GM19043 (cell line): Measurements from ENCODE around the gene PCSK1.

Source experiments
- ATAC-seq: cut with Tn5 transposase; IDR thresholded peaks from one replicate; pipeline ENCODE4 v1.9.1; 2021; ENCODE audit warnings: low read depth; ENCODE audit not compliant: unreplicated experiment

Gene PCSK1

DNA sequence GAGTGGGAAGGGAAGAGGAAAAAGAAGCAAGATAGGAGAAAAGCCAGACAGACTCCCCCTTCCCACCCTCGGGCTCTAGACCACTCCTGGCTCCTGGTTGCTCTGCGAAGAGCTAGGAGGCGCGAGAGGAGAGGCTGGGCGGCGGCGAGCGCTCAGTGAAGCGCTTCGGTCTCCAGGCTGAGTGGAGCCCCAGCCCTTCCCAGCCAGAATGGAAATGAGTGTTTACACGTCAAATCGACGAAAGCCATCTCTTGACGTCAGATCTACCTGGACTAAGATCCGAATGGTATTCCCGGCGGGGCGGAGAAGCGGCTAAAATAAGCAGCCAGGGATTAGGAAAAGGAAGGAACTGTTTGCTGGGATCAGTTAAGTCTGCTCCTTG lies at the start of gene PCSK1:
Gene PCSK1 (minus strand): TSS at position 183 of the 382 bp plus-strand sequence. CDS start 206 bp downstream, outside the sequence.
- ATAC-seq, result no peak

DNA sequence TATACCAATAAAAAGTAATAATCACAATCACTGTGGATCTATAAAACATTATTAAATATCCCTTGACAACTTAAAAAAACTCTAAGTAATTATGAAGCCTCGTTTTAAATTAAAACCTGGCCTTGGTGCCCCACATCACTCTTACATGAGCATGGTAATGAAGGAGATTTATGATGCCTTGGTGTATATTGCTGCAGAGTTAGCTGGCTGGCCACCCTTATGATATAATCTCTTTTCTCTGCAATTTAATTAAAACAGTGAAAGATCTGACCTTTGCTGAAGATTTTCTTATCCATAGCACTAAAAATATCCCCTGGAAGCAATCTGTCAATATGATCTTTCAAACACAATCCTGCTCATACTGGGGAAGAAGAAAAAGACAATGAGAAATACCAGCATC lies 48.8 kb upstream of the PCSK1 start:
- ATAC-seq, result no peak

DNA sequence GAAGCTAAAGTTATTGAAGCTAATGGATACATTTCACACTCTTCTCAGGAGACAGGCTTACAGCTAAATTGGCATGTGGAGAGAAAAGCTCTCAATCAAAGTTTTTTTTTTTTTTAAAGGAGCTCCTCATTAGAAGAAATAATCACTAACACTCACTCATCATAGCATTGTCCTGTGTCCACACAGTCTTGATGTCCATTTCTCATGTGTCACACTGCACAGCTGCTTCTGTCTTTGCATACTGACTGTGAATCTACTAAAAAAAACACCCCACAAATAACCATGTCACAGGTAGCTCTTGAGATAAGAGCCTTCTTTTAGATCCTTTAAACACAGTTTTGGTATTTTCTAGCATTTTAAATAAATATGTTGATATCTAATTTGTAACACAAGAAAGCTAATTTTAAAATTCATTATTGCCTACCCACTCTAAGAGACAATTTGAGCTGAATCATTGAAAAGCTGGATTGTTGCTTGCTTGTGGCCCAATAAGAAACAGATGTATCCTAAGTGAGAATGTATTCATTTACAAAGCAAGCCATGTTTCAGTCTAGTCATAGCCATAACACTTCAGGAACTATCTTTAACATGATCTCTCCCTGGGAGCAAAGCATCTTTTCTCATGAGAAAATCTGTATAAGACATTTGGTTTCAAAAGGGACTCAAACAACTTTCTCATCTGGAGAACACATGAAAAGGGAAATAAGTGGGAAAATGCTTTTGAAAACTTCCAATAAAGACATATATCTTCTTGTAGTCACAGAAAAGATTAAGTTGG lies 48.1 kb upstream of the PCSK1 start:
- no peak for ATAC-seq

DNA sequence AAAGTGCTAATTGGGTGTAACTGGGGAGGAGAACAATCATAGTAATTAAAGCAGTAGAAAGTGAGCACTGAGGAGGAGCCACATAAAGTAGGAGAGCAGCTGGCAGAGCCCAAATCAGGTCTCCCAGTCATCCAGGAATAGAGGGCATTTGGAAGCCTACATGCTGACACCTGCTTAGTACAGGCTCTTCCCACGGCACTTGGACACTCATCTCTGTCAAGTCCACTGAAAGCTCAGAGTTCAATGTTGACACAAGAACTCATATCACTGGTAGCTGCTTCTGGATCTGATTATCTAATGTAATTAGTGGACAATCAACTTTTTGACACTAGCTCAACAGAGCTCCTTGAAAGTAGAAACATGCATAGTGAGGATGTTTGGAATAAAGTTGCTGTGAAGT lies 45.9 kb upstream of the PCSK1 start:
- no peak for ATAC-seq

DNA sequence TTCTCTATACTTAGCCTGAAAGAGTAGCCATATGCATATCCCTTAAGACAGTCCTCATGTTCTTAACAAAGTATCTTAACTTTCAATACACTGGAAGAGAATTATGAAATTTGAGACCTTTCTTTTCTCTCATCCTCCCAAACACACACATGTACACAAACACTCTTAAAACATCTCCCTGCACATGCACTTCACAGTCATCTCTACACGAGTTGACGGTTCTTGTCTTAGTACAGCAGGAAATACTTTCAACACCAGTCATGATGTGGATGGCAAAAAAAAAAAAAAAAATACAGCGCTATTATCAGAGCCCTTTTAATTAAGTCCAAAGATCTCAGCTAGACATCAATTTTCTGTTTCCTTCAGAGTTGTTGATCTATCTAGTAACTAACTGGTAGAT lies 43.6 kb upstream of the PCSK1 start:
- no peak for ATAC-seq

DNA sequence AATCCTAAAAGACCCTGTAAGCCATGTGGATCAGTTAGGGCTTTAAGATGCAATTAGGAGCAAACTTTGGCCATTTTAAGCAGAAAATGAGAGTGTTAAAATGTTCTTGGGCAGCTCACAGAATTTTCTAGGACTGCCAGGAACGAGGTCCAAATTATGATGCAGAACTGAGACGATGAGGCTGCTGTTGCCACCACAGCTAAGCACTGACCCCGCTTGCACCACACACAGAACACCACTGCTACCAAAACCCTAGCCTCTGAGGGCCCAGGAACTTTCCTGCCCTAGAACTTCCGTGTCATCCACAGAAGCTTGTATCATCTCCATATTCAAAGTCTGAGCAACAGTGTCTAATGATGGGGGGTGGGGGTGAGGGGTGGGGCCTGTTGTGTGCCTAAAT lies 41.0 kb upstream of the PCSK1 start:
- no peak for ATAC-seq

DNA sequence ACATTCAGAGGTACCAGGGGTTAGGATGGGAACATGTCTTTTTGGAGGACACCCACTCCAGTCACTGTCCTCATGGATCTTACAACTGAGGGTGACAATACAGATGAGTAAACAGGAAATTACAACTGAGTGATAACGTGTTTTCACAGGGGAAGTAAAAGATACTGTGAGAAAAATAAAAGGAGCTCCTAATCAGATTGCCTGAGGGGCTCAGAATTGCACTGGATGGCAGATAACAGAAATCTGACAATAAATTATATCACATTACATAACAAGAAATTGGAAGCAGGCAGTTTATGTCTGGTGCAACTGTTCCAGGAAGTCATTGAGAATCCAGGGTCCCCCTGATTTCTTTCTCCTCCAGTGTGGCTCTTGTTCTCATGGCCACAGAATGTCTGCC lies 40.1 kb upstream of the PCSK1 start:
- no peak for ATAC-seq

DNA sequence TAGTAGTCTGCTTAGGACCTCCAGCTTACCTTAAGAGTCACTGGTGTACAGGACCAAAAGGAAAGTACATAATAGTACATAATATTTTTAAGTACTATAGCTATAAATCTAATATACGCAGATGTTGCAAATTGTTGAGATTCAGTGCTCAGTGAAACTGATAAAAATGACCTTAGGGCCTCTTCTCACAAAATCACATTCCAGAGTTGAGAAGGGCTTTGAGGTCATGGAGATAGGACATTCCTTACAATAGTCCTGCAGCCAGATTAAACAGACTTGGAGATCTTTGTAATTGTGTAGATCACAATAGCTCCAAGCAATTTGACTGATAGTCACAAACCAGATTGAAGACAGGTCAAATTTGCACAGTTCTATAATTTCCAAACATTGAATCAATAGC lies 37.7 kb upstream of the PCSK1 start:
- ATAC-seq, result no peak

DNA sequence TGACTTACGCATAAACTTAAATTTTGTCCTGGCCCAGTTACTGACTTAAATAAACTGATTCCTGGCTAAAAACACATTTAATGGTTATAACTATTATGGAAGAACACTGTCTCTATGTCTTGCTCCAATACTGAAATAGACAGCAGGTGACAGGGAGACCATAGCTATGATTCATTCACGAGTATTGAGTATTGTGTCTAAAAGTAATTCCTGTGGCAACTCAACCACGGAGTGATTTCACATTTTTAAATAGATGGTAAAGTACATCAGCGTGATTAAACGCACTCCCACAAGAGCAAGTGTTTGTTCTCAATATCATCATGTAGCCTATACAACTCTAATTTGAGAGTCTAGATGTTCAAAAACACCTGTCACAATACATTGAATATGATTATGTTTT lies 35.9 kb upstream of the PCSK1 start:
- no peak for ATAC-seq

DNA sequence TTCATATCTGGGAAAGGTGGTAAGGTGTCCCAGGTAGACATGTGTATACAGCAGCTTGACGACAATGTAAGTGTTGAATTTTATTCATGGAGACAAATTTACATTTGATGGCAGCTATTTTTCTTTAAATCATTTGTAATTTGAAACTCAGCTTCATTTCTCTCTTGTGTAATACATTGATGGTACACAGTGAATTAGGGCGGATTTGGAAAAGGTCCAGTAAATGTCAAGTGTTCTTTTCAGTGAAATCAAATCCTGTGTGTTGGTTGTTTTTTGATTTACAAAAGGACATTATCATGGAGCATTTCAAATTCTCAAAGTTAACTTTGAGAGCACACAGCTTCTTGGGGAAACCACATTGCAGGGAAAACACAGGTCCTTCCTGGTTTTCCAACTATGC lies 30.0 kb upstream of the PCSK1 start:
- no peak for ATAC-seq

DNA sequence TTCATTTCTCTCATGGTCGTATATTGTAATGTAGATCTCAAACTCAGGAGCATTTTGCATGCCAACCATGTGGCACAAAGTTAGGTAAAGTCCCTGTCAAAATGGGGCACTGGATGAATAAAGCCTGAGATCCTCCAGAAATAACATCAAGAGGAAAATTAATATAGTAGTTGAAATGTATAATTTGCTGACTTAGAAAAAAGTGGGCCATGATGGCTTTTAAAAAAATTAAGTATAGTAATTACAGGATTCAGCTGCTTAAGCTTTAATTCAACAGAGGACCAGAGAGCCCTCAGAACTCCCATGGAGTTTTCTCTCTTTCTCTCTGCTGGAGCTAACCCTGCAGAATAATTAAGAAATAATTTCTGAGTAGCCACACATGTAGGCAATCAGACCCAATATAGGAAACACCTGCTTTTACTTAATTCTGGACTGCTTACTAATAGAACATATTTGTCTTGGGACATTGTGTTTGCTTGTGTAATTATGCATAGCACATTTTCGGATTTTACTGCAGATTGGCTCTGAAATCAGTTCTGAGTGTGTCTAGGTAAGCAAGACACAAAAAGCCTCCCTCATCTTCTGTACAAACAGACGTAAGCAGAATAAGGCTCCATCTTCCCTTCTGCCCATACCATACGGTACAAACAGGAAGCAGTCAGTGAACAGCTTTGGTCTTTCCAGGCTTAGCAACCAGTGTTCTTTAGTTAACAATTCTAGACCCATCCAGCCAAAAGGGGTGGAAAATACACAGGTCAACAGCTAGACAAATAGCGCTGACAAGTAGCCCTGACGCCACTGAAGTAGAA lies 26.5 kb upstream of the PCSK1 start:
- no peak for ATAC-seq

DNA sequence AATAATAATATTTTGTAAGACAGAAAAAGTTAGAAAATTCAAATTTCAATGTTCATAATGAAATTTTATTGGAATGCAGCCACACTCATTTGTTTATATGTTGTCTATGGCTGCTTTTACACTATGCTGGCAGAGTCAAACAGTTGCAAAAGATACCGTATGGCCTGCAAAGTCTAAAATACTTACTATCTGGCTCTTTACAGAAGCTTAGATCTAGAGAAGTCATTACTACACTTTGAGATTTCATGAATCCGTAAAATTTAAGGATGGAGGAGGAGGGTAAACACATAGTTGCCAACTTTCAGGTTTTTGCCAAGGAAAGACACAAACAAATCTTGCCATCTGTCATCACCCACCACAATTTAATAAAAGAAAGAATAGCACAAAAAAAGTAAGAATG lies 25.1 kb upstream of the PCSK1 start:
- no peak for ATAC-seq

DNA sequence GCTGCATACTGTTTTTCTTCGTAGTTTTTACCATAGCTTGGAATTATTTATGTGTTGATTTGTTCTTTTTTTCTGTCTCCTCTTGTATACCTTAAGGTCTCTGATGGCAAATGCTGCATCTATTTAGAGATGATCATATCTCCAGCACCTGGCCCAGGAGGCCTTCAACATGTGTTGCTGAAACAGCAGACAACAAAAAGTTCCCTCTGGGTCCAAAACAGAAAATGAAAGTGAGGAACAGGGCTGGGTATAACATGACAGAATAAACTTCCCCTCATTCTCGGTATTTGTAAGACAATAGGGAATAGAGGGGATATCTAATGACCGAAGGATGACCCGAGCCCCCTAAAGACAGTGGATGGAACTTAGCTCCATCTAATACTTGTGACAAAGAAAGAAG lies 22.7 kb upstream of the PCSK1 start:
- no peak for ATAC-seq

DNA sequence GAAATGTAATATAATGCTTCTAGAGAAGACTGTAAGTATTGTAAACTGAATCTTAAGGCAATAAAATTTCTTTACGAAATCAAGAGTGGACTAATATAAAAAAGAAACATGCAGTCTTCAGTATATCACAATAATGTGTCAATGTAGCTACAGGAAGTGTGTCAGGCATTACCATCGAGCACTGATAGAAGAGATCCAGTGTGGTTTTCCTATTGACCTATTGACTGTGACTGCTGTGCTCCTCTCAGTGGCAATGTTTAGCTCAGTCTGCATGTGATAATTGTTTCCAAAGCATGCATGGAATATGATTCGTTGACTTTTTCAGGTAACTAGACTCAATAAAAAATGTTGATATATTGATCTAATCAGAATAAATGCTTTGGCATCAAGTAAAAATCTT lies 20.3 kb upstream of the PCSK1 start:
- no peak for ATAC-seq

DNA sequence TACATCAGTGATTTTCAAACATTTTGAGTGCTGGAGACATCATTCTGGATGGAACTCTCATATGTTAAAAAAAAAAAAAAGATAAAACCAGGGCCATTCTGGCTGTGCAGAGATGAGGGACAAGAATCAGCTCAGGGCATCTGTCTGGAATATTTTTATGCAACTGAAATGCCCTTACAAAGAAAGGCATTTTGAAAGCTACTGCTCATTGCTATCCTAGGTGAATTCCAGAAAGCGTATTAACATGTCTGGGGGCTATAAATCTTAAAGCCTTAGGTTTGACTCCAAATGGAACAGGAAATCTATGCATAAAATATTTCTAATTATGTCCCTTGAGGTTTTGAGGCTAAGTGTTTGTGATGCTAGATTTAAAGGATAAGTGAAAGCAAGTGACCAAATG lies 14.9 kb upstream of the PCSK1 start:
- no peak for ATAC-seq

DNA sequence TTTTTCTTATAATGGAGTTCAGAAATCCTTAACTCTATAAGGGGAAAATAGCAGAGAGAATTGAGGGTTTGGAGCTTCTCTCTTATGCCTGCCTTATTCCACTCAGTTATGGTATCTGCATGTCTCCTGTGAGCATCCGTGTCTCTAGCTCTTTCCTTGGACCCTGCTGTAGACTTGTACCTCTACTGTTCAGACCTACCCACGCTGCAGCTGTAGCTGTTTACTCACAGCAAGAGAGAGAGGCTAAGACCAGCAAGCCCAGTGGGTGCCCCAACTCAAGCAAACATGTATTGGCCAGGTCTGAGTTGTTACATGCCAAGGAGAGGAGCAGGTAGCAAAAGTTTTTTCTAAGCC lies 7.1 kb upstream of the PCSK1 start:
- ATAC-seq, result peak; percentile 25

DNA sequence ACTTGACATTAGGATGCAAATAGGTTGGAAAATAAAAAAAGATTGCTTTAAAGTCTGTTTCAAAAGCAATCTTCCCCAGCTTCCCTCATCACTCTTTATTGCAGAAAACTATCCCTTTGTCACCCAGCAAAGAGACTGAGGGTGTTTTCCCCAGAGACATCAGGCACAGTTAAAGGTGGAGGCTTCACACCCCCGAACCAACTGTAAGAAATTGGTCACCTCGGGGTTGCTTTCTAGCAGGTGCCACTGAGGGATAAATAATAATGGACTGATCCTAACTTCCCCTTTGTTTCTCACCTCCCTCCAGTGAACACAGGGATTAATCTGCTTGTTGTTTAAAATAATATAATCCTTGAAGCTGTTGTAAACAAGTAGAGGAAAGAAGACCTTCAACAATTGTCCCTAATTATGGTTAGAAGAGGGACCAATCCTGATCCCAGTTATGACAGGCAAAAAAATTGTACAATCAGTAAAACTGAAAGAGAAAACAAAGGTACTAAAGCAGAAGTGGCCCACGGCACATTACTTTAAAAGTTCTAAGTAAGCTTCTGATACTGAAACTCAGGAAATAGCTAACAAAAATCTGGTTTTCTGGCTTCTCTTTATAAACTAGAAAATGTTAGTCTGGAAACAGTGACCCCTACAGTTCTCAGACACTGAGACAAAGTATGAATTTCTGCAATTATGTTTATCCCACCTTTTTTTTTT lies 6.6 kb upstream of the PCSK1 start:
- ATAC-seq, result peak; percentile 94

DNA sequence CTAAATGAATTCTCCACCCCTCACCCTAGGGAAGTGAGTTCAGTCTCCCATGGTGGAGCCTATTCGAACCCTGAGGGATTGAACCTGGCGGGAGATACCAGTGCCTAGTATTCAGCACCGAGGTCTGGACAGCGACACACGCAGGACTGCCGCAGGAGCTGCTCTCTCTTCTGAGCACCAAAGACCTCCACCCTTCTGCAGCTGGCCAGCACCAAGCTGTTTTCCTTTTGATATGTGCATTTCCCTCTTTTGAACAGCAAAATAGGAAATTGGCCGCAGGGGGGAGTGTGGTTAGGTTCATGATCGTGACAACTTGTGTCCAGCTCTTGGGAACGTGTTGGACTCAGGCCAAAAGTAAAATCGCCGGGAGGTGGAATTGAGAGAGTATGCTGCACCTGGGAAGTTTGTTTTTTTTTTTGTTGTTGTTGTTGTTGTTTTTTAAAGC lies 1.2 kb upstream of the PCSK1 start:
- ATAC-seq, result peak; percentile 70

DNA sequence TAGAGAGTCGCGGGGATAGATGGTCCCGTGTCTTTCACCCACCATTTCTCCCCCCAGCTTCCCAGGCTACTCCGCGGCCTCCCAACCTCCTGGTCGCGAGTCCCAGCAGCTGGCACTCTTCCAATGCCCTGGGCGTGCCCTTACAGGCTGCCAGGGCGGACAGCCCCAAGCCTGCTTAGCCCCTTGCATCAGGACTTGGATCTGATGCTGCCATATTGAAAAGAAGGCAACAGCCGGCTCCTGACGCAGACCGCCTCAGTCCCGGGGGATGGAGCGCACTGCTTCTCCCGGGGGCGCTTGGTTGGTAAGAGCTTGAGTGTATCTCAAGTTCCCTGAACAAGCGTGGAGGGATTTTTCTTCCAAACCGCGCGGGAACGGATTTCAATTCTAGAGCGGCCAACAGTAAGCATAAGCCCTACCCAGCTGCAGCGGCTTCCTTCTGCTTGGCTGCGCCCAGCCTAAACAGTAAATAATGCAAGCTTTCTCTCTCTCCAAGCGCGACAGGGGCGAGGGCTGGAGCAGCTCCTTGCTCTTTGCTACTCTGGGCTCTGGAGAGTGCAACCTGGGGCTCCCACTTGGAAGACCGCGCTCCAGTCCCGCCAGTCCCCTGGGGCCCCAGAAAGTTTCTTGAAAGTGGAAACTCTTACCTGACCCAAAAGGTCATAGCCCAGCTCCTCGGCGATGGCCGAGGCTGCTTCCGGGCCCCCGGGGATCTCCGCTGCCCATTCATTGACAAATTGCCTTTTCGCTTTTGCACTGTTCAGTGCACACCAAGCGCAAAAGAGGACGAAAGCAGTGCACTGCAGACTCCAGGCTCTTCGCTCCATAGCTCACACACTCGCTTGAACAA lies 607 bp downstream of the PCSK1 start:
- ATAC-seq, result no peak

DNA sequence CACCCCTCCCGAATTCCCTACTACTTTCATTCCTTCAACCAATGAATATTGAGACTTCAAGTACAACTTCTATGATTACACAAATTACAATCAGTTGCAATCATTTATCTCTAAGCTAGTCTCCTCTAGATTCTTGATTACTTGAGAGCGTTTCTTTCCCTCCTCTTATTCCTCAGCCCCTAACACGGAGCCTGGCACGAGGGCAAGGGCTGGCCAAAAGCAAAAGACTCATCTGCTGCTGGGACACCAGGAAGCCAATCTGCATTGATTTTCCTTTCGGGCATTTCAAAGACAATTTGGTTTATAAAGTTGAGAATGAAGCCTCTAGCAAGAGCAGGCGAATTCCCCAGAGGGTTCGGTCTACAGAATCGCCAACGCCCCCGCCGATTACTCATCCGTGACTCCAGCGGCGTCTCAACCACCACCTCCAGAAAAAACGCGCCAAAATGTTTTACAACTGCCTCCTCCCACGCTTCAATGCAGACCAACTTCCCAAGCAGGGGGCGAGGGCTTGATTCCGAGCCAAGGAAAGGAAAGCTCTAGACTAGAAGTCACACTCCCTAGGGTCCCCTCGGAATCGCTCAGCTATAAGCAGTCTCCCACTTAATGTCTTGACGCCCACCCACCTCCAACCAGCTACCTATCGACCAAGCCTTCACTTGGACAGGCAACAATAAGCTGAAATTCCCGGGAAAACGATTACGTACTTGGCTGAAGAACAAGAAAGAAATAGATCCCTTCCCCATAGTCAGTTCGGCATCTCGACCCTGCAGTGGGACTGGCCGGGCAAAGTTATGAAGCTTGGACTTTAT lies 1.5 kb downstream of the PCSK1 start:
- no peak for ATAC-seq
